ENCODE data around the gene MAP3K15. TPM values are rescaled to one million over a fixed set of nuclear protein-coding genes. Genes with fewer than 3 reads are reported as not detected.
A peak's percentile ranks its signal among the peaks of the same experiment; 100 is the strongest.

MAP3K15 gene
- total and polyA plus RNA-seq, 8 donors, result 0.12 to 0.76 (median 0.33) TPM; not detected in 4

- H3K4me1 ChIP-seq, result no peaks in the 10 kb centered on the region
- TF ChIP-seq POLR2A (IDR thresholded peaks at IDR 0.05), result no peak
- TF ChIP-seq CTCF (IDR thresholded peaks at IDR 0.05), result peak in 4 of 7 experiments; percentile 32 to 57 (median 45)
- H3K27me3 ChIP-seq, result no peaks in the 10 kb centered on the region
- intact Hi-C loops (cut with DNase I; ENCODE audit: low total_unique reads), result no loop called here
- peak; percentile 38 to 78 for DNase-seq
- WGBS, 5 donors, result 32 to 45% (median 42%) methylated on average over 8 of the region's 8 CpGs
- no peak overlapping the region for H3K4me3 ChIP-seq
- peaks cover 0 to 38% (median 21%) of the 10 kb centered on the region in 4 donors for H3K36me3 ChIP-seq
- no peak overlapping the region for H3K27ac ChIP-seq
- H3K9me3 ChIP-seq, result no peaks in the 10 kb centered on the region
Measured at GRCh38 chrX:19544693-19545305, 29.5 kb upstream of the MAP3K15 start.

- Histone ChIP-seq H3K27ac (no peak overlapping the region), H3K4me3 (no peak overlapping the region), H3K4me1 (no peaks in the 10 kb centered on the region), H3K9me3 (no peaks in the 10 kb centered on the region), H3K27me3 (no peaks in the 10 kb centered on the region), H3K36me3 (peaks cover 0 to 34% (median 18%) of the 10 kb centered on the region in 4 donors)
- TF ChIP-seq CTCF (IDR thresholded peaks at IDR 0.05) (no peak), POLR2AphosphoS5 (IDR thresholded peaks at IDR 0.05) (no peak), POLR2A (IDR thresholded peaks at IDR 0.05) (no peak), EP300 (IDR thresholded peaks at IDR 0.05) (no peak)
- DNase-seq, result no peak
- 88 to 97% (median 93%) methylated on average over 7 to 12 of the region's 12 CpGs for WGBS, 5 donors
- intact Hi-C loops (cut with DNase I; ENCODE audit: low total_unique reads), result no loop called here
Measured at GRCh38 chrX:19543951-19544381, 28.7 kb upstream of the MAP3K15 start.

- 67 to 92% (median 88%) methylated on average over 8 to 9 of the region's 9 CpGs for WGBS, 5 donors
- no peaks in the 10 kb centered on the region for H3K27me3 ChIP-seq
Measured at GRCh38 chrX:19543020-19543715, 27.9 kb upstream of the MAP3K15 start.

GRCh38 chrX:19541931-19542330, 26.6 kb upstream of the MAP3K15 start:
- Histone ChIP-seq H3K27me3 (no peaks in the 10 kb centered on the region), H3K9me3 (no peaks in the 10 kb centered on the region), H3K4me1 (no peaks in the 10 kb centered on the region), H3K4me3 (no peak overlapping the region), H3K36me3 (peaks cover 0 to 28% (median 17%) of the 10 kb centered on the region in 4 donors), H3K27ac (no peak overlapping the region)
- no peak for DNase-seq
- 88 to 98% (median 93%) methylated on average over 9 to 19 of the region's 19 CpGs for WGBS, 5 donors
- no peak for TF ChIP-seq POLR2A (IDR thresholded peaks at IDR 0.05)
- no peak for TF ChIP-seq CTCF (IDR thresholded peaks at IDR 0.05)
- no peak for TF ChIP-seq EP300 (IDR thresholded peaks at IDR 0.05)
- no peak for TF ChIP-seq POLR2AphosphoS5 (IDR thresholded peaks at IDR 0.05)
- intact Hi-C loops (cut with DNase I; ENCODE audit: low total_unique reads), result no loop called here

More at GRCh38 chrX:19543020-19543715, 27.9 kb upstream of the MAP3K15 start:
- Histone ChIP-seq H3K36me3 (peaks cover 0 to 30% (median 18%) of the 10 kb centered on the region in 4 donors), H3K9me3 (no peaks in the 10 kb centered on the region), H3K27ac (no peak overlapping the region), H3K4me3 (no peak overlapping the region), H3K4me1 (no peaks in the 10 kb centered on the region)
- TF ChIP-seq POLR2AphosphoS5 (IDR thresholded peaks at IDR 0.05) (no peak), EP300 (IDR thresholded peaks at IDR 0.05) (no peak), POLR2A (IDR thresholded peaks at IDR 0.05) (no peak), CTCF (IDR thresholded peaks at IDR 0.05) (no peak)
- no peak for DNase-seq
- intact Hi-C loops (cut with DNase I; ENCODE audit: low total_unique reads), result no loop called here
